ENCODE results near the gene FAAP20. TPM values are rescaled to one million over a fixed set of nuclear protein-coding genes. Genes with fewer than 3 reads are reported as not detected.

FAAP20 gene
- total RNA-seq, 1 experiment from 2014 or later: 114 TPM

DNA sequence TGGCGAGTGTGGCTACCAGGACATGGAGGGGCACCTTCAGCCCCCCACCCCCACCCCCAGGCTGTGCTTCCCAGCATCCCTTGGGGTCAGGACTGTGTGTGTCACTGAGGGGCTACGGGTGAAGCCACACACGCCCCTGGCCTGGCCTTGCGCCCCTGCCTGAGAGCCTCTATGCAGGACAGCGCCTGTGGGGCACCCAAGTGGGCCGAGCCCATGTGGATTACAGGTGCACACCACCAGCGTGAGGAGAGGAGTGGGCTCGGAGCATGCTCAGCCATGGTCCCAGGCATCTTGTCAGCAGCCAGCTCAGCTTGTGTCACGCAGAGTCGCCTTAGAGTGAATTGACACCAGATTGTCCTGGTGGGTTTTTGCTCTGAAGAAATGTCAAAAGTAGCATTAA is 27.9 kb downstream of the FAAP20 start:
- CTCF ChIA-PET: no interaction called here

DNA sequence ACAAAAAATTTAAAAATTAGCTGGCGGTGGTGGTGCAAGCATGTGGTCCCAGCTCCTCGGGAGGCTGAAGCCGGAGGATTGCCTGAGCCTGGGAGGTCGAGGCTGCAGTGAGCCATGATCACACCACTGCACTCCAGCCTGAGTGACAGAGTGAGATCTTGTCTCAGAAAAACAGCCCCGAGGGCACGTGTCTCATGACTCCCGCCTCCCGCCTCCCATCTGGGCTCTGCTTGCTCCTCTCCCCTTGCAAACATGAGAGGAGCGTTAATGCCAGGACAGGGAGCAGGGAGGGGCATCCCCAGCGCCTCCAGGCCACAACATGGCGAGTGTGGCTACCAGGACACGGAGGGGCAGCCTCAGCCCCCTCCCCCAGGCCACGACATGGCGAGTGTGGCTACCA is 28.3 kb downstream of the FAAP20 start:
- ChIA-PET POLR2A (ENCODE audit: unreplicated experiment) (no interaction called here), CTCF (interaction anchor here (1.0 kb wide), 1 partner anchor 26 kb away, joined by 3 read pairs; no protein-coding TSS in a partner anchor)
- intact Hi-C loops (cut with micrococcal nuclease): no loop called here
- no peak overlapping the region for H3K9ac ChIP-seq (ENCODE audit: low read length)
- no peak overlapping the region for H2AFZ ChIP-seq (ENCODE audit: low read length)
- no peak overlapping the region for H3K27ac ChIP-seq (ENCODE audit: low read length)
- peaks cover 4% of the 10 kb centered on the region for H3K36me3 ChIP-seq (ENCODE audit: low read depth, low read length)
- no peaks in the 10 kb centered on the region for H3K79me2 ChIP-seq (ENCODE audit: low read length)
- H3K4me3 ChIP-seq (ENCODE audit: low read length): no peak overlapping the region
- TF ChIP-seq EZH2 (IDR thresholded peaks at IDR 0.05; ENCODE audit: low read length, unreplicated experiment) (no peak), EZH2phosphoT487 (IDR thresholded peaks at IDR 0.05; ENCODE audit: borderline replicate concordance, low read length) (no peak)
- TF ChIP-seq, protein P1, sequence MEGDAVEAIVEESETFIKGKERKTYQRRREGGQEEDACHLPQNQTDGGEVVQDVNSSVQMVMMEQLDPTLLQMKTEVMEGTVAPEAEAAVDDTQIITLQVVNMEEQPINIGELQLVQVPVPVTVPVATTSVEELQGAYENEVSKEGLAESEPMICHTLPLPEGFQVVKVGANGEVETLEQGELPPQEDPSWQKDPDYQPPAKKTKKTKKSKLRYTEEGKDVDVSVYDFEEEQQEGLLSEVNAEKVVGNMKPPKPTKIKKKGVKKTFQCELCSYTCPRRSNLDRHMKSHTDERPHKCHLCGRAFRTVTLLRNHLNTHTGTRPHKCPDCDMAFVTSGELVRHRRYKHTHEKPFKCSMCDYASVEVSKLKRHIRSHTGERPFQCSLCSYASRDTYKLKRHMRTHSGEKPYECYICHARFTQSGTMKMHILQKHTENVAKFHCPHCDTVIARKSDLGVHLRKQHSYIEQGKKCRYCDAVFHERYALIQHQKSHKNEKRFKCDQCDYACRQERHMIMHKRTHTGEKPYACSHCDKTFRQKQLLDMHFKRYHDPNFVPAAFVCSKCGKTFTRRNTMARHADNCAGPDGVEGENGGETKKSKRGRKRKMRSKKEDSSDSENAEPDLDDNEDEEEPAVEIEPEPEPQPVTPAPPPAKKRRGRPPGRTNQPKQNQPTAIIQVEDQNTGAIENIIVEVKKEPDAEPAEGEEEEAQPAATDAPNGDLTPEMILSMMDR (conservative IDR thresholded peaks at IDR 0.05; ENCODE audit: low read depth, low read length): no peak
- H3K4me2 ChIP-seq (ENCODE audit: low read length): no peak overlapping the region
- H3K27me3 ChIP-seq (ENCODE audit: low read length): no peaks in the 10 kb centered on the region
- no peaks in the 10 kb centered on the region for H4K20me1 ChIP-seq (ENCODE audit: low read length)
- no peak for DNase-seq
- no peaks in the 10 kb centered on the region for H3K9me3 ChIP-seq (ENCODE audit: low read length)
- H3K4me1 ChIP-seq (ENCODE audit: insufficient read depth, low read length): no peaks in the 10 kb centered on the region
- H3K9me2 ChIP-seq (replicated peaks; ENCODE audit: low read length): no peaks in the 10 kb centered on the region
- no peaks in the 10 kb centered on the region for H3F3A ChIP-seq (ENCODE audit: low read length, unreplicated experiment)
- ATAC-seq: no peak
- no TSS peak for BruUV-seq (replicated peaks)

More for the DNA sequence above, 27.9 kb downstream of the FAAP20 start:
- no TSS peak for BruUV-seq (replicated peaks)
- Histone ChIP-seq H3K27ac (ENCODE audit: low read length) (no peak overlapping the region), H3K4me2 (ENCODE audit: low read length) (no peak overlapping the region), H2AFZ (ENCODE audit: low read length) (no peak overlapping the region), H3K9me2 (replicated peaks; ENCODE audit: low read length) (no peaks in the 10 kb centered on the region), H3K4me1 (ENCODE audit: insufficient read depth, low read length) (no peaks in the 10 kb centered on the region), H3K4me3 (ENCODE audit: low read length) (no peak overlapping the region), H4K20me1 (ENCODE audit: low read length) (no peaks in the 10 kb centered on the region), H3K9me3 (ENCODE audit: low read length) (no peaks in the 10 kb centered on the region), H3K36me3 (ENCODE audit: low read depth, low read length) (peaks cover 4% of the 10 kb centered on the region), H3K9ac (ENCODE audit: low read length) (no peak overlapping the region), H3F3A (ENCODE audit: low read length, unreplicated experiment) (no peaks in the 10 kb centered on the region), H3K27me3 (ENCODE audit: low read length) (no peaks in the 10 kb centered on the region), H3K79me2 (ENCODE audit: low read length) (no peaks in the 10 kb centered on the region)
- POLR2A ChIA-PET (ENCODE audit: unreplicated experiment): no interaction called here
- DNase-seq (no peak), ATAC-seq (no peak)
- intact Hi-C loops (cut with micrococcal nuclease): no loop called here
- TF ChIP-seq EZH2phosphoT487 (IDR thresholded peaks at IDR 0.05; ENCODE audit: borderline replicate concordance, low read length) (no peak), EZH2 (IDR thresholded peaks at IDR 0.05; ENCODE audit: low read length, unreplicated experiment) (no peak)
- TF ChIP-seq, protein P1 (conservative IDR thresholded peaks at IDR 0.05; ENCODE audit: low read depth, low read length): no peak

DNA sequence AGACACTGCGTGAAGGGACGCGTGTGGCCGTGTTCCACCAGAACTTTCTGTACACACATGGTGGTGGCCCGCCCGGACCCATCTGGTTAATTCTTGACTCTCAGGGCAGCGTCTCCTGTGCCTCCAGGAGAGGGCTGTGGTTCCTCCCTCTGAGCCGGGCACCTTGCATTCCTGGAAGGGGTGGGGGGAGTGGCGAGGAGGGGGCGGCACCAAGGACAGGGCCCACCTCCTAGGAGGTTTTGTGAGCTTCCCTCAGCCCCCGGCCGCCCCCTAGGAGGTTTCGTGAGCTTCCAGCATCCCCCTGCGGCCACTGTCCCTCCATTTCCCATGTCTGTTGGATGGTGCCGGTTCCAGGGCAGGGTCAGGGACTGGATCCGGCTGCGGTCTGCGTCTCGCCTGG is 28.9 kb downstream of the FAAP20 start:
- no TSS peak for BruUV-seq (replicated peaks)
- ATAC-seq: no peak
- CTCF ChIA-PET: interaction anchor here (1.0 kb wide), 1 partner anchor 26 kb away, joined by 3 read pairs; no protein-coding TSS in a partner anchor

More for the DNA sequence above, 28.9 kb downstream of the FAAP20 start:
- Histone ChIP-seq H3K27me3 (ENCODE audit: low read length) (no peaks in the 10 kb centered on the region), H3K9me2 (replicated peaks; ENCODE audit: low read length) (no peaks in the 10 kb centered on the region), H3K4me2 (ENCODE audit: low read length) (no peak overlapping the region), H4K20me1 (ENCODE audit: low read length) (no peaks in the 10 kb centered on the region), H3K27ac (ENCODE audit: low read length) (no peak overlapping the region), H3K9ac (ENCODE audit: low read length) (no peak overlapping the region), H3K4me3 (ENCODE audit: low read length) (no peak overlapping the region), H3K4me1 (ENCODE audit: insufficient read depth, low read length) (no peaks in the 10 kb centered on the region), H3K36me3 (ENCODE audit: low read depth, low read length) (peaks cover 4% of the 10 kb centered on the region), H2AFZ (ENCODE audit: low read length) (no peak overlapping the region), H3K79me2 (ENCODE audit: low read length) (no peaks in the 10 kb centered on the region), H3F3A (ENCODE audit: low read length, unreplicated experiment) (no peaks in the 10 kb centered on the region), H3K9me3 (ENCODE audit: low read length) (no peaks in the 10 kb centered on the region)
- TF ChIP-seq EZH2 (IDR thresholded peaks at IDR 0.05; ENCODE audit: low read length, unreplicated experiment) (no peak), EZH2phosphoT487 (IDR thresholded peaks at IDR 0.05; ENCODE audit: borderline replicate concordance, low read length) (no peak)
- TF ChIP-seq, protein P1 (conservative IDR thresholded peaks at IDR 0.05; ENCODE audit: low read depth, low read length): no peak
- DNase-seq: no peak
- intact Hi-C loops (cut with micrococcal nuclease): no loop called here
- POLR2A ChIA-PET (ENCODE audit: unreplicated experiment): no interaction called here

All from PC-3 (cell line).